ENCODE data around the gene KPNB1. TPM values are rescaled to one million over a fixed set of nuclear protein-coding genes. Genes with fewer than 3 reads are reported as not detected.

KPNB1 gene
- 100 to 1,000 TPM in 1 of 2 donors, 10 to 100 TPM in 1; 91.4 to 102 TPM for total RNA-seq

- H3K27ac ChIP-seq, result peak within 1 kb of the TSS; percentile 88 to 95
- DNase-seq (ENCODE audit: low spot score), result peak; percentile 100
- H3K4me1 ChIP-seq, result peaks cover 0 to 34% of the 10 kb centered on the region in 2 donors
- H3K4me3 ChIP-seq, result peak within 1 kb of the TSS; percentile 72 to 93
- H3K27me3 ChIP-seq, result no peaks in the 10 kb centered on the region
- peaks cover 26% of the 10 kb centered on the region for H3K36me3 ChIP-seq
- H3K9me3 ChIP-seq, result no peaks in the 10 kb centered on the region
- TF ChIP-seq CTCF (IDR thresholded peaks at IDR 0.05), result no peak
Observed at GRCh38 chr17:47649153-47649971, at the start of gene KPNB1. TSS of gene KPNB1 (plus strand) at chr17:47649919. CDS start at chr17:47650245, 326 bp downstream.

DNA sequence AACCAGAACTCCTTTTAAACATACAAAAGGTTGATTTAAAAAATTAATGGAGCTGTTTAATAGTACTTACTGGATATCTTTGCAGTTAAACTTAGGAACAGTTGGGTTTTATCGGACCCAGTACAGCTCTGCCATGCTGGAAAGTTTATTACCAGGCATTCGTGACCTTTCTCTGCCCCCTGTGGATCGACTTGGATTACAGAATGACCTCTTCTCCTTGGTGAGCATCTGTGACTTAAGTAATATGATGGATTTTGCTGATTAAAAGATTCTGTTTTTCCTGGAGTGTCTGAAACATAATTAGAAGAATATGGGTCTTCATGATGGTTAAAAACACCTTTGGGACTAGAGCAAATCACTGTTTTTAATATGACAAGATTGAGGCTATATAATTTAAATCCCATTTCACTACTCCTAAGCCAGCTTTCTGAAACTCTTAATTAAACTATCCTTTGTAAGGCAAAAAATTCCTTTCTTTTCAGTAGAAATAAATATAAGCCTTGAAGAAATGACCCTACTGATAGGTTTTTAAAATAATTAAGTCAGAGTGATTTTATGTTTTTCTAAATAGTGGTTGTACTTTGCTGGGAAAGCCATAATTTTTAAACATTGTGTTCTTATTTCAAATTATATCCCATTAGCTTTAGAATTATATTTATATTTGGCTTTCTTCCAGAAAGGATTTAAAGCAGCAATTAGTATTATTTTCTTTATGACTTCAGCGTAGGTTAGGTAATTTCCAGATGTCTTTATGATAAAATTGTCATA lies 45.7 kb upstream of the KPNB1 start:
- Histone ChIP-seq H3K4me1 (no peaks in the 10 kb centered on the region), H3K36me3 (peaks cover 76% of the 10 kb centered on the region), H3K9me3 (no peaks in the 10 kb centered on the region), H3K4me3 (no peak overlapping the region), H3K27ac (peak overlapping the region in 1 of 2 donors; percentile 4), H3K27me3 (no peaks in the 10 kb centered on the region)
- no peak for DNase-seq (ENCODE audit: low spot score)
- TF ChIP-seq CTCF (IDR thresholded peaks at IDR 0.05), result no peak

DNA sequence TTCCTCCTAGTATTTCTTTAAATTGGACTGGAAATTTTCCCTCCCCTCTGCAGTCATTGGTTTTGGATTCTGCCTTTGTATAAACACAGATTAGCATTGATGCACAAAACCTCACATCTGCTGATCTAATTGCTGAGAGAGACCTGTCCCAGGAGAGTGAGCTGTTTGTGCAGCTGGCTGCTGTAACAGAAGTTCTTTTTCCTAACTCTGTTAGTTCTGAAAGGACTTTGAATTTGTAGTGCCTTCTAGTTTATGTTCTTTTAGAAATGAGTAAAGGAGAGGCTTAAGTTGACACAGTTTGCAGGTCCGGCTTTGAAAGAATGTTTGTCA lies 45.2 kb upstream of the KPNB1 start:
- TF ChIP-seq CTCF (IDR thresholded peaks at IDR 0.05), result no peak
- Histone ChIP-seq H3K9me3 (no peaks in the 10 kb centered on the region), H3K4me1 (no peaks in the 10 kb centered on the region), H3K4me3 (no peak overlapping the region), H3K27ac (peak overlapping the region; percentile 4 to 40), H3K36me3 (peaks cover 77% of the 10 kb centered on the region), H3K27me3 (no peaks in the 10 kb centered on the region)
- DNase-seq (ENCODE audit: low spot score), result no peak

DNA sequence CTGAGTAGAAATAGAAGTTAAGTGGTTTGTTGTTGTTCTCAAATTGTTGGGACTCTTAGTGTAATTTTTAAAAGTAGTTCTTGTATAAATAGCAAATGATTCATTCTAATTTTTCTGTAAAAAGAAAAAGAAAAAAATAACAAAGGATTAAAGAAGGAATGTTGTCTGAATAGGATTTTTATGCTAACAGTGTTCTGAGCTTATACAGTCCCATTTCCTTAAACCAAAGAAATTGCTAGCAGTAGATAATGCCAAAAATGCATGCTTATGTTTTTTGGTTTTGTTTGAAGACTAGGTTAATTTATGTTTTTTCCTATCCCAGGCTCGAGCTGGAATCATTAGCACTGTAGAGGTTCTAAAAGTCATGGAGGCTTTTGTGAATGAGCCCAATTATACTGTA lies 44.7 kb upstream of the KPNB1 start:
- DNase-seq (ENCODE audit: low spot score), result no peak
- Histone ChIP-seq H3K4me1 (no peaks in the 10 kb centered on the region), H3K36me3 (peaks cover 76% of the 10 kb centered on the region), H3K4me3 (no peak overlapping the region), H3K27ac (peak overlapping the region; percentile 40 to 60), H3K9me3 (no peaks in the 10 kb centered on the region), H3K27me3 (no peaks in the 10 kb centered on the region)
- no peak for TF ChIP-seq CTCF (IDR thresholded peaks at IDR 0.05)

DNA sequence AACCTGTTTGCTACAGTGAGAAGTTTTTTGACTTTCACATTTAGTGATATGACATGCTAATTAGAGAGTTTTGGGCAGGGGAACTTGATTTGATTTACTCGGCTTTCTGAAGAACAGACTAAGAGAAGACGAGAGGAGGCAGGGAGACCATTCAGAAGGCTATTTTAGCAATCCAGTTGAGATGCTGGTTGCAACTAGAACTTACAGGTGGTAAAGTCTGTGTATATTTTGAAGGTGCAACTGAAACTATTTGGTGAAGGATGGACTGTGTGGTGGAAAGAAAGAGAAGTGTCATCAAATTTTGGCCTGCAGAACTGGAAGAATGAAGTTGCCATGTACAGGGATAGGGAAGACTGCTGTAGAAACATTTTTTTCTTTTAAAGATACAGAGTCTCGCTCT lies 42.2 kb upstream of the KPNB1 start:
- no peaks in the 10 kb centered on the region for H3K4me1 ChIP-seq
- H3K9me3 ChIP-seq, result no peaks in the 10 kb centered on the region
- H3K27ac ChIP-seq, result no peak overlapping the region
- TF ChIP-seq CTCF (IDR thresholded peaks at IDR 0.05), result no peak
- H3K4me3 ChIP-seq, result no peak overlapping the region
- no peak for DNase-seq (ENCODE audit: low spot score)
- no peaks in the 10 kb centered on the region for H3K27me3 ChIP-seq
- peaks cover 58% of the 10 kb centered on the region for H3K36me3 ChIP-seq

Data from right atrium auricular region (tissue), 2 donors.